H1 (cell line): ENCODE data around the gene RGS6. TPM values are rescaled to one million over a fixed set of nuclear protein-coding genes. Genes with fewer than 3 reads are reported as not detected.

Source experiments
- CTCF ChIA-PET: fragments of 300-600 bp; sonication (Branson Sonifier 250); formaldehyde crosslinking; loops from one replicate; lab custom pipeline; 2021; ENCODE audit not compliant: partially characterized antibody; lab: Charles Lee
- POLR2A ChIA-PET: fragments of 300-600 bp; sonication (Branson Sonifier 250); formaldehyde crosslinking; loops from one replicate; lab custom pipeline; 2021; ENCODE audit warnings: inconsistent platforms; ENCODE audit not compliant: partially characterized antibody; lab: Charles Lee
- DNase-seq, 2 experiments: peaks; one replicate each; pipeline versions ENCODE4 v3.0.0 to v3.0.0-alpha.2; 2010 to 2022; ENCODE audit warnings: low spot score in 2 of 2, low read depth in 1 of 2, mixed read lengths in 1 of 2
- FAIRE-seq: peaks from 2 replicates; lab custom pipeline; 2011; peaks lifted over from hg19 to GRCh38; lab: Jason Lieb, UNC
- H2AFZ ChIP-seq: 2 replicates; pipeline ENCODE4 v1.8.1; 2012; ENCODE audit warnings: low read length, inconsistent platforms
- H2AK5ac ChIP-seq: 2 replicates; pipeline ENCODE4 v1.6.1; 2013; ENCODE audit warnings: low read depth, low read length
- H2BK120ac ChIP-seq: replicated peaks from 2 replicates; pipeline ENCODE3; 2013; ENCODE audit warnings: low read depth, low read length, inconsistent platforms
- H2BK12ac ChIP-seq: 2 replicates; pipeline ENCODE4 v1.6.1; 2013; ENCODE audit warnings: low read depth, low read length
- H2BK15ac ChIP-seq: 2 replicates; pipeline ENCODE4 v1.6.1; 2013; ENCODE audit warnings: low read length
- H2BK20ac ChIP-seq: 2 replicates; pipeline ENCODE4 v1.6.1; 2013; ENCODE audit warnings: low read length
- H2BK5ac ChIP-seq: 2 replicates; pipeline ENCODE4 v1.6.1; 2013; ENCODE audit warnings: low read depth, low read length
- H3K14ac ChIP-seq: 2 replicates; pipeline ENCODE4 v1.6.1; 2013; ENCODE audit warnings: inconsistent platforms; ENCODE audit not compliant: insufficient read length
- H3K18ac ChIP-seq: 2 replicates; pipeline ENCODE4 v1.6.1; 2013; ENCODE audit warnings: low read length; ENCODE audit errors: extremely low read depth
- H3K23ac ChIP-seq: 2 replicates; pipeline ENCODE4 v1.6.1; 2013; ENCODE audit warnings: inconsistent platforms; ENCODE audit not compliant: insufficient read length
- H3K23me2 ChIP-seq: 2 replicates; pipeline ENCODE4 v1.6.1; 2013; ENCODE audit warnings: low read depth, low read length
- H3K27ac ChIP-seq: 2 replicates; pipeline ENCODE4 v1.6.1; 2011; ENCODE audit warnings: low read depth, low read length, inconsistent platforms
- H3K27me3 ChIP-seq, 4 experiments: replicated peaks in 1 of 4; 1 replicate in 1 of 4; 2 replicates in 3 of 4; pipeline versions ENCODE4 v1.6.1 to v1.8.1; 2011 to 2013; ENCODE audit warnings: low read length in 3 of 4, mild to moderate bottlenecking in 3 of 4, inconsistent platforms in 2 of 4, mixed read lengths in 2 of 4, moderate library complexity in 1 of 4; ENCODE audit not compliant: control insufficient read depth in 3 of 4, insufficient read depth in 3 of 4; ENCODE audit errors: extremely low read depth in 1 of 4
- H3K36me3 ChIP-seq, 4 experiments: 2 replicates each; pipeline versions ENCODE4 v1.6.1 to v1.8.1; 2011 to 2013; ENCODE audit warnings: mild to moderate bottlenecking in 4 of 4, low read length in 3 of 4, moderate library complexity in 2 of 4, control low read depth in 1 of 4, inconsistent platforms in 1 of 4; ENCODE audit not compliant: insufficient read depth in 4 of 4, control insufficient read depth in 2 of 4
- H3K4ac ChIP-seq: replicated peaks from 2 replicates; pipeline ENCODE3; 2013; ENCODE audit warnings: low read length, low read depth, mixed read lengths, inconsistent platforms; ENCODE audit not compliant: insufficient read length
- H3K4me1 ChIP-seq, 4 experiments: replicated peaks in 1 of 4; 1 replicate in 1 of 4; 2 replicates in 3 of 4; pipeline versions ENCODE4 v1.6.1 to v1.8.1; 2011 to 2013; ENCODE audit warnings: low read length in 3 of 4, inconsistent platforms in 2 of 4, mixed read lengths in 1 of 4; ENCODE audit not compliant: insufficient read depth in 4 of 4, control insufficient read depth in 3 of 4
- H3K4me2 ChIP-seq, 2 experiments: 2 replicates each; pipeline versions ENCODE4 v1.6.1 to v1.8.1; 2011 to 2013; ENCODE audit warnings: low read depth in 2 of 2, low read length in 2 of 2, control low read depth in 1 of 2, inconsistent platforms in 1 of 2, mild to moderate bottlenecking in 1 of 2; ENCODE audit not compliant: insufficient read depth in 1 of 2
- H3K4me3 ChIP-seq, 4 experiments: fragments of 200-600, 300-600 bp in 1 of 4; sonication (generic), shearing (Covaris generic), sonication (Bioruptor Twin) in 1 of 4; 2 replicates each; pipeline versions ENCODE4 v1.5.1 to v1.8.1; 2011 to 2016; ENCODE audit warnings: low read length in 4 of 4, low read depth in 3 of 4, control low read depth in 2 of 4, inconsistent platforms in 2 of 4, mild to moderate bottlenecking in 2 of 4, mixed read lengths in 1 of 4, moderate library complexity in 1 of 4; ENCODE audit not compliant: insufficient read depth in 2 of 4; ENCODE audit errors: extremely low read depth in 1 of 4
- H3K56ac ChIP-seq: replicated peaks from 2 replicates; pipeline ENCODE3; 2013; ENCODE audit warnings: low read depth, mild to moderate bottlenecking, mixed read lengths, low read length, inconsistent platforms; ENCODE audit not compliant: insufficient read length
- H3K79me1 ChIP-seq: 2 replicates; pipeline ENCODE4 v1.6.1; 2013; ENCODE audit warnings: low read depth, low read length, control low read depth
- H3K79me2 ChIP-seq, 2 experiments: 2 replicates each; pipeline versions ENCODE4 v1.6.1 to v1.8.1; 2012 to 2013; ENCODE audit warnings: low read length in 2 of 2, mild to moderate bottlenecking in 2 of 2, inconsistent platforms in 1 of 2; ENCODE audit not compliant: insufficient read depth in 2 of 2, control insufficient read depth in 1 of 2
- H3K9ac ChIP-seq, 4 experiments: replicated peaks in 1 of 4; 1 replicate in 1 of 4; 2 replicates in 3 of 4; pipeline versions ENCODE4 v1.6.1 to v1.8.1; 2011 to 2013; ENCODE audit warnings: low read depth in 3 of 4, low read length in 3 of 4, control low read depth in 2 of 4, mild to moderate bottlenecking in 2 of 4, moderate library complexity in 2 of 4, inconsistent platforms in 1 of 4; ENCODE audit errors: extremely low read depth in 1 of 4
- H3K9me3 ChIP-seq, 2 experiments: 2 replicates each; pipeline versions ENCODE4 v1.6.1 to v1.8.1; 2012 to 2013; ENCODE audit warnings: mild to moderate bottlenecking in 2 of 2, moderate library complexity in 2 of 2, control low read depth in 1 of 2, inconsistent platforms in 1 of 2, low read depth in 1 of 2, low read length in 1 of 2, mixed read lengths in 1 of 2; ENCODE audit not compliant: insufficient read depth in 2 of 2
- H4K20me1 ChIP-seq, 2 experiments: replicated peaks in 1 of 2; 2 replicates each; pipeline versions ENCODE3 to v1.8.1; 2011 to 2013; ENCODE audit warnings: inconsistent platforms in 2 of 2, low read length in 2 of 2, mild to moderate bottlenecking in 1 of 2; ENCODE audit not compliant: insufficient read depth in 2 of 2, control insufficient read depth in 1 of 2
- H4K5ac ChIP-seq: 2 replicates; pipeline ENCODE4 v1.6.1; 2013; ENCODE audit warnings: low read length, low read depth, mixed read lengths, inconsistent platforms; ENCODE audit not compliant: insufficient read length
- H4K8ac ChIP-seq: 2 replicates; pipeline ENCODE4 v1.8.0; 2013; ENCODE audit warnings: mild to moderate bottlenecking, moderate library complexity, low read length, inconsistent platforms; ENCODE audit not compliant: insufficient read depth; ENCODE audit errors: extremely low read depth
- H4K91ac ChIP-seq: replicated peaks from 2 replicates; pipeline ENCODE3; 2013; ENCODE audit warnings: low read length, mixed read lengths, inconsistent platforms; ENCODE audit not compliant: insufficient read length
- CTCF ChIP-seq, 3 experiments: IDR thresholded peaks; 1 replicate in 2 of 3; 2 replicates in 1 of 3; pipeline versions ENCODE4 v1.5.1 to v1.6.1; 2011; ENCODE audit warnings: low read length in 3 of 3, mild to moderate bottlenecking in 3 of 3, inconsistent platforms in 2 of 3, low read depth in 1 of 3, moderate library complexity in 1 of 3; ENCODE audit not compliant: insufficient read depth in 1 of 3; ENCODE audit errors: control extremely low read depth in 1 of 3
- EP300 ChIP-seq, 2 experiments: IDR thresholded peaks; 1 replicate in 1 of 2; 2 replicates in 1 of 2; pipeline ENCODE4 v1.6.1; 2011 to 2012; ENCODE audit warnings: low read depth in 2 of 2, low read length in 2 of 2, mild to moderate bottlenecking in 2 of 2, borderline replicate concordance in 1 of 2, inconsistent platforms in 1 of 2, moderate library complexity in 1 of 2
- RAD21 ChIP-seq, 2 experiments: IDR thresholded peaks in 1 of 2; conservative IDR thresholded peaks in 1 of 2; 2 replicates each; pipeline ENCODE4 v1.6.1; 2011; ENCODE audit warnings: low read depth in 2 of 2, low read length in 2 of 2, improper control_type of control experiment in 1 of 2, inconsistent platforms in 1 of 2, mild to moderate bottlenecking in 1 of 2, moderate library complexity in 1 of 2
- WGBS, 2 experiments: shearing (Covaris generic) in 1 of 2; methylation state at CpG; one replicate each; pipeline versions ENCODE4 v1.1.6 to v1.1.7; 2013 to 2015; ENCODE audit warnings: low lambda C conversion rate in 2 of 2, mixed read lengths in 2 of 2, inconsistent platforms in 1 of 2, low coverage in 1 of 2, missing lambda C conversion rate in 1 of 2; ENCODE audit not compliant: insufficient replicate concordance in 2 of 2, insufficient coverage in 1 of 2, insufficient read length in 1 of 2; ENCODE audit errors: extremely low coverage in 1 of 2, missing lambda C conversion rate in 1 of 2; 5-methylcytosine and 5-hydroxymethylcytosine counted together
- polyA plus RNA-seq, 7 experiments: library from polyadenylated mRNA; depleted of rRNA in 3 of 7; stranded (reverse) in 5 of 7; unstranded in 2 of 7; fragments of >200 nt in 5 of 7; fragments of 200-250 nt in 2 of 7; gene quantifications; 1 replicate in 5 of 7; 2 replicates in 1 of 7; 4 replicates in 1 of 7; pipeline versions ENCODE4 v1.2.1 to v1.2.3, GENCODE V29; 2011 to 2013; ENCODE audit warnings: missing spikeins in 2 of 7, mixed read lengths in 2 of 7
- total RNA-seq: library from RNA; stranded (reverse); fragmentation: NEBNext Ultra II Directional; extraction: Animal tissue kit (Norgen Biotek cat#: 25700); gene quantifications from 2 replicates; pipeline ENCODE4 v1.2.1, GENCODE V29; 2021

The RGS6 gene
- total and polyA plus RNA-seq, 2 of the 8 experiments (the other 6 are each of a cell fraction or from before 2014, with no cell fraction given): 0.26 to 1.1 TPM

GRCh38 chr14:72024043-72024407 lies 91.8 kb downstream of the RGS6 start:
- Histone ChIP-seq H2BK20ac (no peak overlapping the region), H4K8ac (no peak overlapping the region)
- TF ChIP-seq CTCF (IDR thresholded peaks at IDR 0.05; ENCODE audit: control extremely low read depth in 1 of 3, insufficient read depth in 1 of 3, low read depth in 1 of 3, low read length in 3 of 3) (peak in 2 of 3 experiments; percentile 58 to 73; a peak in 3 of 4 replicates), RAD21 (IDR thresholded peaks at IDR 0.05 in 1 of 2, conservative IDR thresholded peaks at IDR 0.05 in 1 of 2; ENCODE audit: low read depth in 2 of 2, low read length in 2 of 2) (peak; percentile 63 to 79), EP300 (IDR thresholded peaks at IDR 0.05; ENCODE audit: borderline replicate concordance in 1 of 2, low read depth in 2 of 2, low read length in 2 of 2) (no peak)
- TF ChIP-seq, all 59 proteins: peak for 2
- peak overlapping the region; percentile 58; the same call in 1 of the 2 replicates for H2AFZ ChIP-seq
- FAIRE-seq (peak; percentile 24), DNase-seq (peak; percentile 7 to 60)
- no peak overlapping the region for H3K4me3 ChIP-seq
- no peak overlapping the region for H3K27ac ChIP-seq
- H3K23ac ChIP-seq: no peak overlapping the region
- no peak overlapping the region for H3K9ac ChIP-seq
- H4K5ac ChIP-seq: no peak overlapping the region
- no peak overlapping the region for H2BK120ac ChIP-seq
- WGBS, 2 experiments: 50% methylated on average over 6 of the region's 6 CpGs; no CpG with 5 or more reads in 1 of the 2 experiments
- no peak overlapping the region for H2AK5ac ChIP-seq
- H3K79me2 ChIP-seq: no peaks in the 10 kb centered on the region
- ChIA-PET CTCF (interaction anchor here (0.5 to 3.3 kb wide), 43 partner anchors 9 to 480 kb away, joined by 3 to 16 read pairs (median 3); partner anchors contain the start of gene RGS6), POLR2A (no interaction called here)
- peak overlapping the region; percentile 24 to 44; a peak in 3 of 4 replicates for H3K4me2 ChIP-seq
- no peaks in the 10 kb centered on the region for H3K9me3 ChIP-seq
- no peaks in the 10 kb centered on the region for H4K20me1 ChIP-seq
- H3K56ac ChIP-seq: no peak overlapping the region
- H3K36me3 ChIP-seq: no peaks in the 10 kb centered on the region
- H3K79me1 ChIP-seq: no peaks in the 10 kb centered on the region
- H3K23me2 ChIP-seq: no peaks in the 10 kb centered on the region
- no peak overlapping the region for H3K4ac ChIP-seq
- no peaks in the 10 kb centered on the region for H3K27me3 ChIP-seq
- H4K91ac ChIP-seq: no peak overlapping the region
- no peak overlapping the region; the same call in 1 of the 2 replicates for H2BK12ac ChIP-seq
- peaks cover 0 to 6% (median 2%) of the 10 kb centered on the region in 4 experiments; a peak in 4 of 7 replicates for H3K4me1 ChIP-seq
- no peak overlapping the region for H3K14ac ChIP-seq
- no peak overlapping the region for H3K18ac ChIP-seq
- no peak overlapping the region for H2BK15ac ChIP-seq
- H2BK5ac ChIP-seq: no peak overlapping the region
